Lower leg skin (tissue), 4 donors: ENCODE results near the gene CNTNAP5. TPM values are rescaled to one million over a fixed set of nuclear protein-coding genes. Genes with fewer than 3 reads are reported as not detected.

ENCODE experiments used
- DNase-seq, 2 donors: peaks; one replicate each; pipeline ENCODE4 v3.0.0-alpha.2; 2019; ENCODE audit warnings: low spot score in 2 of 2
- H3K4me3 ChIP-seq: fragments of 200-600 bp; sonication (generic); 2 replicates; pipeline ENCODE4 v1.5.1; 2017; ENCODE audit warnings: mild to moderate bottlenecking, low read depth; ENCODE audit not compliant: poor library complexity, severe bottlenecking
- CTCF ChIP-seq, 3 donors: fragments of 450-650 bp; IDR thresholded peaks; one replicate each; pipeline ENCODE4 v1.5.1; 2016; ENCODE audit warnings: antibody characterized with exemption in 3 of 3, mild to moderate bottlenecking in 3 of 3, moderate library complexity in 2 of 3
- POLR2A ChIP-seq, 2 donors: fragments of 450-650 bp; IDR thresholded peaks; one replicate each; pipeline ENCODE4 v1.6.1; 2016 to 2017; ENCODE audit warnings: antibody characterized with exemption in 2 of 2, mild to moderate bottlenecking in 1 of 2, moderate library complexity in 1 of 2
- WGBS, 2 donors: methylation state at CpG; one replicate each; pipeline ENCODE4 v1.1.5; 2018; 5-methylcytosine and 5-hydroxymethylcytosine counted together
- intact Hi-C: fragments of 100-400 bp; cut with DNase I; formaldehyde crosslinking; loops from one replicate; pipeline ENCODE4 v1.15.0; 2023; ENCODE audit warnings: low total_unique reads
- total RNA-seq, 4 donors: library from RNA; depleted of rRNA; stranded (reverse); fragments of >200 nt; gene quantifications; one replicate each; pipeline ENCODE4 v1.1.0, GENCODE V29; 2016

The CNTNAP5 gene
- total RNA-seq, 4 donors from 2014 or later: not detected

- TF ChIP-seq CTCF (IDR thresholded peaks at IDR 0.05): no peak
- no peak for TF ChIP-seq POLR2A (IDR thresholded peaks at IDR 0.05)
- intact Hi-C loops: no loop called here
- no peak overlapping the region for H3K4me3 ChIP-seq
- 46 to 69% methylated on average over 7 of the region's 7 CpGs for WGBS, 2 donors
- DNase-seq: no peak
Measured at GRCh38 chr2:124533226-124533954, 508.3 kb downstream of the CNTNAP5 start.

- H3K4me3 ChIP-seq: no peak overlapping the region
- intact Hi-C loops: no loop called here
- 89 to 95% methylated on average over 2 of the region's 2 CpGs for WGBS, 2 donors
- no peak for TF ChIP-seq POLR2A (IDR thresholded peaks at IDR 0.05)
- TF ChIP-seq CTCF (IDR thresholded peaks at IDR 0.05): no peak
- DNase-seq: no peak
Measured at GRCh38 chr2:124534028-124534427, 508.9 kb downstream of the CNTNAP5 start.

GRCh38 chr2:124535816-124536215, 510.7 kb downstream of the CNTNAP5 start:
- no peak for DNase-seq
- TF ChIP-seq POLR2A (IDR thresholded peaks at IDR 0.05) (no peak), CTCF (IDR thresholded peaks at IDR 0.05) (no peak)
- H3K4me3 ChIP-seq: no peak overlapping the region
- WGBS, 2 donors: 84 to 87% methylated on average over 3 of the region's 3 CpGs
- intact Hi-C loops: no loop called here

DNA sequence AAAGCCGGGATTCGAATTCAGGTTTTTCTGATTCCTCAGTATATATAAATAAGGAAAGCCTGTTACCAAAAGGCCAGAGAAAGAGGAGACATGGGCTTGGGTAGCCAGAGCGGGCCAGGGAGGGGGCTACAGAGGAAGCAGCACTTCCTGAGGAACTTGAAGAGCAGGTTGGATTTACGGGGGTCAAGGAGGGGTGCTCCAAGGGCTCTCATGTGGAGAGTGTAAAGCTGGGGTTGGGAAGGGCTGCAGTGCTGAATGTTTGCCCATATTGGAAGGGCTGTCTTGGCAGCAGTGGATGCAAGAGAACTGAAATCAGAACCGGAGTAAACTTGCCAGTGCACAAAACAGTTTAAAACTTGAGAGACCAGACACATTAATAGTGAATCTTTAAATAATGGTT, 511.5 kb downstream of the CNTNAP5 start:
- no peak overlapping the region for H3K4me3 ChIP-seq
- TF ChIP-seq CTCF (IDR thresholded peaks at IDR 0.05) (no peak), POLR2A (IDR thresholded peaks at IDR 0.05) (no peak)
- 60 to 66% methylated on average over 5 of the region's 5 CpGs for WGBS, 2 donors
- intact Hi-C loops: no loop called here
- no peak for DNase-seq

- intact Hi-C loops: no loop called here
- DNase-seq: no peak
- 88 to 97% methylated on average over 2 of the region's 2 CpGs for WGBS, 2 donors
- no peak overlapping the region for H3K4me3 ChIP-seq
- TF ChIP-seq POLR2A (IDR thresholded peaks at IDR 0.05) (no peak), CTCF (IDR thresholded peaks at IDR 0.05) (no peak)
Measured at GRCh38 chr2:124538549-124538948, 513.5 kb downstream of the CNTNAP5 start.

GRCh38 chr2:124540805-124541204, 515.7 kb downstream of the CNTNAP5 start:
- intact Hi-C loops: no loop called here
- TF ChIP-seq POLR2A (IDR thresholded peaks at IDR 0.05): no peak
- TF ChIP-seq CTCF (IDR thresholded peaks at IDR 0.05): no peak
- H3K4me3 ChIP-seq: no peak overlapping the region
- DNase-seq: no peak
- WGBS, 2 donors: 51 to 87% methylated on average over 3 of the region's 3 CpGs
